Thyroid gland (tissue), 4 donors: Measurements from ENCODE around the gene ISG15. TPM values are rescaled to one million over a fixed set of nuclear protein-coding genes. Genes with fewer than 3 reads are reported as not detected.
A peak's percentile ranks its signal among the peaks of the same experiment; 100 is the strongest.

Experiments used
- DNase-seq, 2 donors: peaks; one replicate each; pipeline ENCODE4 v3.0.0-alpha.2; 2019
- H3K27ac ChIP-seq, 3 donors: fragments of 200-600 bp; sonication (generic); 1 replicate in 2 of 3; 2 replicates in 1 of 3; pipeline ENCODE4 v1.5.1; 2016 to 2019; ENCODE audit warnings: mild to moderate bottlenecking in 1 of 3, moderate library complexity in 1 of 3
- H3K27me3 ChIP-seq: fragments of 200-600 bp; sonication (generic); one replicate; pipeline ENCODE4 v1.5.1; 2019
- H3K36me3 ChIP-seq, 2 donors: fragments of 200-600 bp; sonication (generic); one replicate each; pipeline ENCODE4 v1.5.1; 2016 to 2019
- H3K4me1 ChIP-seq, 2 donors: fragments of 200-600 bp; sonication (generic); one replicate each; pipeline ENCODE4 v1.5.1; 2017 to 2019
- H3K4me3 ChIP-seq, 3 donors: fragments of 200-600 bp; sonication (generic); replicated peaks in 1 of 3; 1 replicate in 2 of 3; 2 replicates in 1 of 3; pipeline ENCODE4 v1.5.1; 2016; ENCODE audit warnings: mild to moderate bottlenecking in 1 of 3
- H3K9me3 ChIP-seq: fragments of 200-600 bp; sonication (generic); one replicate; pipeline ENCODE4 v1.5.1; 2017
- POLR2A ChIP-seq, 2 donors: fragments of 450-650 bp; IDR thresholded peaks; one replicate each; pipeline ENCODE4 v1.6.1; 2017; ENCODE audit warnings: antibody characterized with exemption in 2 of 2, mild to moderate bottlenecking in 2 of 2, moderate library complexity in 1 of 2
- WGBS, 2 donors: methylation state at CpG; one replicate each; pipeline ENCODE4 v1.1.5; 2017; 5-methylcytosine and 5-hydroxymethylcytosine counted together
- intact Hi-C: fragments of 100-400 bp; cut with DNase I; formaldehyde crosslinking; loops from one replicate; pipeline ENCODE4 v1.15.1; 2023
- total RNA-seq, 4 donors: library from RNA; depleted of rRNA; stranded (reverse); fragments of >200 nt; gene quantifications; one replicate each; pipeline ENCODE4 v1.2.3, GENCODE V29; 2016
- TF ChIP-seq, protein P1 (sequence below), 6 experiments: fragments of 200-600 bp in 3 of 6; fragments of 450-650 bp in 3 of 6; sonication (generic) in 3 of 6; IDR thresholded peaks; one replicate each; pipeline ENCODE4 v1.5.1; 2016 to 2019; ENCODE audit warnings: antibody characterized with exemption in 6 of 6, mild to moderate bottlenecking in 2 of 6, inconsistent platforms in 1 of 6, moderate library complexity in 1 of 6

ISG15 gene
- total RNA-seq, 4 donors from 2014 or later: 18.5 to 57.5 (median 37.8) TPM

DNA sequence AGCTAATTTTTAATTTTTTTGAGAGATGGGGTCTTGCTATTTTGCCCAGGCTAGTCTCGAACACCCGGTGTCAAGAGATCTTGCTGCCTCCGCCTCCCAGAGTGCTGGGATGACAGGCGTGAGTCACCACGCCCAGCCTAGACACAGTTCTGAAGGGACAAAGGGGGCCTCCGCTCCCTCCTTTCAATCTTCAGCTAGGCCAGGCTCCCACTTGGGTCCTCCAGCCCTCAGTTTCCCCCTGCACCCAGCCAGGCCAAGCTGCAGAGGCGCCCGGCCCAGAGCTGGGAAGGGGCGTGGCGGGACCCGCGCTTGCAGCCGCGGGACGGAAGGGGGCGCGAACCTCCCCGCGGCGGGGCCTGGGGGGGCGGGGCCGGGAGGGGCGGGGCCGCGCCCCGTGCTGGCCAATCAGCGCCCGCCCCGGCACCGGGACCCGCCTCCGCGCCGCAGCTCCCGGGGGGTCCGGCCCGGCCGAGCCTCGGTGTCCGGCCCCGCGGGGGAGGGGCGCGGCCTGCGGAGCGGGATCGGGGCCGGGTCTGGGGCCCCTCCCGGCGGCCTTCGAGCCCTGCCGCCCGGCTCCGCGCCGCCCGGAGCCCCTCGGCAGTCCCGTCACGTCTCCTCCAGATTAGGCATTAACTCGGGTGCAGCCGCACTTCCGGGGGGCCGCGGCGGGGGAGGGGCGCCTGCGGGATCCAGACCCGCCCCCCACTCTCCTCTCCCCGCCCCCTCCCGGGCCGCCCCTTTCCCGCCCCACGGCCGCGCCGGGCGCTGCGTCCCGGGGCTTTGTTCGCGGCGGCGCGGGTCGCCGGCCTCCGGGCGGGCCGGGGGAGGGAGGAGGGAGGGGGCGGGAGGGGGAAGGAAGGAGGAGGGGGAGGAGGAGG, 6.1 kb downstream of the ISG15 start:
- TF ChIP-seq, protein P1, sequence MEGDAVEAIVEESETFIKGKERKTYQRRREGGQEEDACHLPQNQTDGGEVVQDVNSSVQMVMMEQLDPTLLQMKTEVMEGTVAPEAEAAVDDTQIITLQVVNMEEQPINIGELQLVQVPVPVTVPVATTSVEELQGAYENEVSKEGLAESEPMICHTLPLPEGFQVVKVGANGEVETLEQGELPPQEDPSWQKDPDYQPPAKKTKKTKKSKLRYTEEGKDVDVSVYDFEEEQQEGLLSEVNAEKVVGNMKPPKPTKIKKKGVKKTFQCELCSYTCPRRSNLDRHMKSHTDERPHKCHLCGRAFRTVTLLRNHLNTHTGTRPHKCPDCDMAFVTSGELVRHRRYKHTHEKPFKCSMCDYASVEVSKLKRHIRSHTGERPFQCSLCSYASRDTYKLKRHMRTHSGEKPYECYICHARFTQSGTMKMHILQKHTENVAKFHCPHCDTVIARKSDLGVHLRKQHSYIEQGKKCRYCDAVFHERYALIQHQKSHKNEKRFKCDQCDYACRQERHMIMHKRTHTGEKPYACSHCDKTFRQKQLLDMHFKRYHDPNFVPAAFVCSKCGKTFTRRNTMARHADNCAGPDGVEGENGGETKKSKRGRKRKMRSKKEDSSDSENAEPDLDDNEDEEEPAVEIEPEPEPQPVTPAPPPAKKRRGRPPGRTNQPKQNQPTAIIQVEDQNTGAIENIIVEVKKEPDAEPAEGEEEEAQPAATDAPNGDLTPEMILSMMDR (IDR thresholded peaks at IDR 0.05): peak in 4 of 6 experiments; percentile 25 to 77 (median 37)
- TF ChIP-seq POLR2A (IDR thresholded peaks at IDR 0.05): peak in 1 of 2 donors; percentile 18

DNA sequence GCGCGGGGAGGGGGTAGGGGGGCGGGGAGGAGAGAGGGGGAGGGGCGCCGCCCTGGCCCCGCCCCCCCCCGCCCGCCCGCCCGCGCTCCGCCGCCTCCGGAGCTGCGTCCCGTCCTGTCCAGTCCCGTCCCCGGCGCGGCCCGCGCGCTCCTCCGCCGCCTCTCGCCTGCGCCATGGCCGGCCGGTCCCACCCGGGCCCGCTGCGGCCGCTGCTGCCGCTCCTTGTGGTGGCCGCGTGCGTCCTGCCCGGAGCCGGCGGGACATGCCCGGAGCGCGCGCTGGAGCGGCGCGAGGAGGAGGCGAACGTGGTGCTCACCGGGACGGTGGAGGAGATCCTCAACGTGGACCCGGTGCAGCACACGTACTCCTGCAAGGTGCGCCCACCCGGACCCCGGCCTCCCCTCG, 6.7 kb downstream of the ISG15 start, which contains the start of gene AGRN:
Gene AGRN, plus strand, starts transcription at position 121 of the 405 bp plus-strand sequence. Its CDS starts 53 bp downstream, at position 174.
- peak; percentile 56 for DNase-seq

More for the DNA sequence above, 6.1 kb downstream of the ISG15 start:
- H3K4me3 ChIP-seq: peak overlapping the region in 1 of 3 donors; percentile 92
- peak; percentile 85 to 86 for DNase-seq
- intact Hi-C loops: no loop called here
- H3K9me3 ChIP-seq: no peaks in the 10 kb centered on the region
- no peaks in the 10 kb centered on the region for H3K36me3 ChIP-seq
- H3K27me3 ChIP-seq: no peaks in the 10 kb centered on the region
- peaks cover 16 to 27% of the 10 kb centered on the region in 2 donors for H3K4me1 ChIP-seq
- H3K27ac ChIP-seq: peak overlapping the region; percentile 75 to 96 (median 87)
- 0 to 29% methylated on average over 6 of the region's 91 CpGs for WGBS, 2 donors

DNA sequence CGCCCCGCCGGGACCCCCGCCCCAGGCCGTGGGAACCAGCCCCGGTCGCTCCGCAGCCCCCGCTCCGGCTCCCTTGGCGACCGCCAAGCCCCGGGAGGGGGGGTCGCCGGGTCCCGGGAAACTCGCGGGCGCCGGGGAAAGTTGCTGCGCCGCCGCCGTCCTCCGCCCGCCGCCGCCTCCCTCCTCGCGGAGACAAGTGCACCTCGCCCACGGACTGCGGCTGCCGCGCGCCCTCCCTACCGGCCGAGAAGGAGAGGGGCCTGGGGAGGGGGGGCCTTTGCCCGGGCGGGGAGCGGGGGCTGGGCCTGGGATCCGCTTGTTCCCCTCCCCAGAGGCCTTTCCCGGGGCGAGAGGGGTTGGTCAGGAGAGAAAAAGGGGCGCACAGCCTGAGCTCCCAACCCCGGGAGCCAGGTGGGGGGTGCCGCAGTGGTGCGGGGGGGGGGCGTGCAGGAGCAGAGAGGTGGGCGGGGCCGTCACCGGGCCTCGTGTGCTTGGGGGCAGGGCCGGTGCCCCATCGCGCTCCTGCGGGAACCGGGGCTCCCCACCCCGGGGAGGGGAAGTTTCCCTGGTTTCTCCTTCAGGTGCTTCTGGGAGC, 7.2 kb downstream of the ISG15 start:
- peaks cover 26 to 36% of the 10 kb centered on the region in 2 donors for H3K4me1 ChIP-seq
- peak overlapping the region in 1 of 3 donors; percentile 96 for H3K27ac ChIP-seq
- H3K9me3 ChIP-seq: no peaks in the 10 kb centered on the region
- intact Hi-C loops: no loop called here
- 0 to 5% methylated on average over 6 to 12 of the region's 59 CpGs for WGBS, 2 donors
- peak; percentile 39 to 56 for DNase-seq
- no peaks in the 10 kb centered on the region for H3K27me3 ChIP-seq
- TF ChIP-seq, protein P1 (IDR thresholded peaks at IDR 0.05): no peak
- no peaks in the 10 kb centered on the region for H3K36me3 ChIP-seq
- peak overlapping the region; percentile 47 to 92 (median 49) for H3K4me3 ChIP-seq

More for the DNA sequence above, 6.7 kb downstream of the ISG15 start, which contains the start of gene AGRN:
- no peaks in the 10 kb centered on the region for H3K36me3 ChIP-seq
- peak within 1 kb of the TSS; percentile 47 to 92 (median 49) for H3K4me3 ChIP-seq
- H3K27ac ChIP-seq: peak within 1 kb of the TSS; percentile 75 to 96 (median 87)
- WGBS, 2 donors: 0 to 7% methylated on average over 3 to 10 of the region's 58 CpGs
- peak in 1 of 2 donors; percentile 50 for TF ChIP-seq POLR2A (IDR thresholded peaks at IDR 0.05)
- TF ChIP-seq, protein P1 (IDR thresholded peaks at IDR 0.05): no peak
- no peaks in the 10 kb centered on the region for H3K27me3 ChIP-seq
- intact Hi-C loops: no loop called here
- H3K4me1 ChIP-seq: peaks cover 21 to 31% of the 10 kb centered on the region in 2 donors
- no peaks in the 10 kb centered on the region for H3K9me3 ChIP-seq

DNA sequence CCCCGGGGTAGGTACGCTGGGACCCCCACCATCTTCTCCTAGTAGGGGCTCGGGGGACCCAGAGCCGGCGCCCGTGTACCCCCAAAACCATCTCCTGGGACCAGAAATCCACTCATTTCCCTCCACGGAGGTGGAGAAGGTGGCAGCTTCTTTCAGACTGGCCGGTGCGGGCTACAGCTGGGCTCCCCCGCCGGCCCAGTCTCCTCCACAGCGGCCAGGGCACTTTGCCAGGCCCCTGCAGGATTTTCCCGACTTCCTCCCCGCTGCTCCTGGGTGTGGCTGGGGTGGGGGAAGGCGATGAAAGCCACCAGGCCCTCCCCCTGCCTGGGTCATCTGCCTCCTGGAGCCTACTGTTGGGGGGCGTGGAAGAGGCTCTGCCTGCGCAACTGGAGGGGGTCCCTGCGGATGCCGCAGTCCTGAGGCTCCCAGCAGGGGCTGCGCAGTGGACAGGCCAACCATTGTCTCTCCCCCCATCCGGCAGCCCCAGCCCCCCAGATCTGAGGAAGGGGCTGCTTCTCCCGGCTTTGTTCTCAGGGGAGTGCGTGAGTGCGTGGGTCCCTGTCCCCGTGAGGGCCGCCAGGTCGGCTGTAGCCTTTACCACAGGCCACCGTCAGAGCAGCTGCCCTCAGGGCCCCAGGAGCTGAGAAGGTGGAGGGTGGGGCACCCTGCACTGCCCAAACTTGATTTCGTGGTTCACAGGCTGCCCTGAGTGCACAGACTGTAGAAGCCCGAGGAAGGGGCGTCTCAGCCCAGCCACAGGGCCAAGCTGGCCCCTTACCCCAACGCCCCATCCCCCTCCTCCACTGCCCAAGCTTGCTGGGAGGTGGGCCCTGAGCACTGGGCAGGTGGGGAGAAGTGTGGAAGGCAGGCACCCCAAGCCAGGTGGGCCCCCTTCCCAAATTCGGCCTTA, 8.0 kb downstream of the ISG15 start:
- peak overlapping the region in 1 of 3 donors; percentile 96 for H3K27ac ChIP-seq
- DNase-seq: peak; percentile 80 to 84

More for the DNA sequence above, 8.0 kb downstream of the ISG15 start:
- Histone ChIP-seq H3K27me3 (no peaks in the 10 kb centered on the region), H3K9me3 (no peaks in the 10 kb centered on the region), H3K36me3 (no peaks in the 10 kb centered on the region), H3K4me3 (peak overlapping the region in 1 of 3 donors; percentile 92), H3K4me1 (peaks cover 31 to 44% of the 10 kb centered on the region in 2 donors)
- TF ChIP-seq POLR2A (IDR thresholded peaks at IDR 0.05): no peak
- TF ChIP-seq, protein P1 (IDR thresholded peaks at IDR 0.05): no peak
- 29 to 38% methylated on average over 7 to 21 of the region's 33 CpGs for WGBS, 2 donors
- intact Hi-C loops: no loop called here
